OCI-LY1 (cell line): Measurements from ENCODE around the gene LTA.

ENCODE experiments used
- CTCF ChIP-seq: fragments of 200-600 bp; sonication (generic), shearing (Covaris generic); IDR thresholded peaks from 2 replicates; pipeline ENCODE4 v1.5.1; 2017; ENCODE audit warnings: mild to moderate bottlenecking, antibody characterized with exemption, low read length, moderate library complexity, mixed read lengths
- EZH2 ChIP-seq: fragments of 200-600 bp; sonication (generic), shearing (Covaris generic); IDR thresholded peaks from 2 replicates; pipeline ENCODE4 v1.8.0; 2017; ENCODE audit warnings: borderline replicate concordance, mixed run types, mild to moderate bottlenecking, antibody characterized with exemption, low read length, moderate library complexity, mixed read lengths

- no peak for TF ChIP-seq CTCF
- no peak for TF ChIP-seq EZH2
Measured at GRCh38 chr6:31533455-31533841, 38.6 kb upstream of the LTA start.
